PC-3 (cell line): Measurements from ENCODE around the gene DNAJC11. TPM values are rescaled to one million over a fixed set of nuclear protein-coding genes. Genes with fewer than 3 reads are reported as not detected.
A peak's percentile ranks its signal among the peaks of the same experiment; 100 is the strongest.

Source experiments
- ATAC-seq: fragments of 200-7000 bp; cut with Tn5 transposase; 2 replicates; pipeline ENCODE4 v1.9.1; 2020; ENCODE audit warnings: mild to moderate bottlenecking, moderate library complexity
- BruUV-seq: library from RNA; stranded (reverse); fragments of 400-500 nt; replicated peaks from 2 replicates; lab custom pipeline; 2021; lab: Mats Ljungman, UMichigan
- CTCF ChIA-PET: fragments of 300-600 bp; sonication (Branson Sonifier 250); formaldehyde crosslinking; loops from one replicate; lab custom pipeline; 2022; ENCODE audit warnings: antibody characterized with exemption; lab: Charles Lee
- POLR2A ChIA-PET: fragments of 300-600 bp; sonication (Branson Sonifier 250); formaldehyde crosslinking; loops from one replicate; lab custom pipeline; 2022; ENCODE audit warnings: antibody characterized with exemption; ENCODE audit not compliant: unreplicated experiment; lab: Charles Lee
- DNase-seq: peaks from one replicate; pipeline ENCODE4 v3.0.0-alpha.2; 2015
- H2AFZ ChIP-seq: fragments of 300-600 bp; sonication (generic); 2 replicates; pipeline ENCODE4 v1.6.0; 2016; ENCODE audit warnings: antibody characterized with exemption, low read length
- H3F3A ChIP-seq: fragments of 300-600 bp; sonication (generic); one replicate; pipeline ENCODE4 v1.6.0; 2017; ENCODE audit warnings: antibody characterized with exemption, low read length, control low read depth, mild to moderate bottlenecking; ENCODE audit not compliant: unreplicated experiment
- H3K27ac ChIP-seq: fragments of 300-600 bp; sonication (generic); 2 replicates; pipeline ENCODE4 v1.5.1; 2016; ENCODE audit warnings: mild to moderate bottlenecking, low read length
- H3K27me3 ChIP-seq: fragments of 300-600 bp; sonication (generic); 2 replicates; pipeline ENCODE4 v1.6.1; 2016; ENCODE audit warnings: low read length, mixed read lengths
- H3K36me3 ChIP-seq: fragments of 300-600 bp; sonication (generic); 2 replicates; pipeline ENCODE4 v1.6.1; 2016; ENCODE audit warnings: low read depth, mixed run types, low read length, mixed read lengths
- H3K4me1 ChIP-seq: fragments of 300-600 bp; sonication (generic); 2 replicates; pipeline ENCODE4 v1.5.1; 2016; ENCODE audit warnings: low read length; ENCODE audit not compliant: insufficient read depth
- H3K4me2 ChIP-seq: fragments of 300-600 bp; sonication (generic); 2 replicates; pipeline ENCODE4 v1.6.0; 2016; ENCODE audit warnings: low read length
- H3K4me3 ChIP-seq: fragments of 300-600 bp; sonication (generic); 2 replicates; pipeline ENCODE4 v1.5.1; 2016; ENCODE audit warnings: mild to moderate bottlenecking, low read length, mixed read lengths
- H3K79me2 ChIP-seq: fragments of 300-600 bp; sonication (generic); 2 replicates; pipeline ENCODE4 v1.6.1; 2017; ENCODE audit warnings: low read length, mixed read lengths
- H3K9ac ChIP-seq: fragments of 300-600 bp; sonication (generic); 2 replicates; pipeline ENCODE4 v1.6.0; 2016; ENCODE audit warnings: mild to moderate bottlenecking, low read length
- H3K9me2 ChIP-seq: fragments of 300-600 bp; sonication (generic); replicated peaks from 2 replicates; pipeline ENCODE4 v1.6.1; 2016; ENCODE audit warnings: mixed run types, low read length, mixed read lengths
- H3K9me3 ChIP-seq: fragments of 300-600 bp; sonication (generic); 2 replicates; pipeline ENCODE4 v1.6.1; 2016; ENCODE audit warnings: low read length, mixed read lengths
- H4K20me1 ChIP-seq: fragments of 300-600 bp; sonication (generic); 2 replicates; pipeline ENCODE4 v1.6.1; 2016; ENCODE audit warnings: low read length, mixed read lengths
- EZH2 ChIP-seq: fragments of 300-600 bp; sonication (generic); IDR thresholded peaks from one replicate; pipeline ENCODE4 v1.6.1; 2017; ENCODE audit warnings: antibody characterized with exemption, mild to moderate bottlenecking, low read length; ENCODE audit not compliant: unreplicated experiment
- EZH2phosphoT487 ChIP-seq: fragments of 300-600 bp; sonication (generic); IDR thresholded peaks from 2 replicates; pipeline ENCODE4 v1.6.1; 2018; ENCODE audit warnings: mild to moderate bottlenecking, antibody characterized with exemption, low read length, borderline replicate concordance
- intact Hi-C: fragments of 100-400 bp; cut with micrococcal nuclease; formaldehyde crosslinking; loops from 2 replicates; pipeline ENCODE4 v1.9.0; 2023
- total RNA-seq: library from RNA; depleted of rRNA; stranded (reverse); fragments of >200 nt; gene quantifications from 2 replicates; pipeline ENCODE4 v1.2.3, GENCODE V29; 2014
- TF ChIP-seq, protein P1 (sequence below): fragments of 300-600 bp; sonication (generic); conservative IDR thresholded peaks from 2 replicates; pipeline ENCODE4 v1.5.1; 2017; ENCODE audit warnings: antibody characterized with exemption, low read depth, mild to moderate bottlenecking, low read length

Gene DNAJC11
- total RNA-seq, 1 experiment from 2014 or later, result 105 TPM

- 0 out of 2 replicates have a peak, but pooled peaks cover 3% of the 10 kb centered on the region for H4K20me1 ChIP-seq
- peaks cover 41% of the 10 kb centered on the region for H3K79me2 ChIP-seq
- ATAC-seq (peak; percentile 52), DNase-seq (peak; percentile 57)
- ChIA-PET POLR2A (interaction anchor here (0.7 kb wide), 2 partner anchors 10 to 597 kb away, joined by 3 to 6 read pairs; no protein-coding TSS in a partner anchor), CTCF (interaction anchor here (0.7 kb wide), 1 partner anchor 20 kb away, joined by 7 read pairs; no protein-coding TSS in a partner anchor)
- no TSS peak for BruUV-seq
- peak overlapping the region; percentile 59 for H2AFZ ChIP-seq
- peak overlapping the region; percentile 8 for H3K27ac ChIP-seq
- no peaks in the 10 kb centered on the region for H3K9me2 ChIP-seq
- H3K4me2 ChIP-seq, result peak overlapping the region; percentile 77
- peak overlapping the region; percentile 89 for H3K4me3 ChIP-seq
- intact Hi-C loops, result loop anchor here (1.0 to 5.0 kb wide), 2 partner anchors 24 to 138 kb away; no protein-coding TSS in a partner anchor
- no peaks in the 10 kb centered on the region for H3K9me3 ChIP-seq
- TF ChIP-seq, protein P1, sequence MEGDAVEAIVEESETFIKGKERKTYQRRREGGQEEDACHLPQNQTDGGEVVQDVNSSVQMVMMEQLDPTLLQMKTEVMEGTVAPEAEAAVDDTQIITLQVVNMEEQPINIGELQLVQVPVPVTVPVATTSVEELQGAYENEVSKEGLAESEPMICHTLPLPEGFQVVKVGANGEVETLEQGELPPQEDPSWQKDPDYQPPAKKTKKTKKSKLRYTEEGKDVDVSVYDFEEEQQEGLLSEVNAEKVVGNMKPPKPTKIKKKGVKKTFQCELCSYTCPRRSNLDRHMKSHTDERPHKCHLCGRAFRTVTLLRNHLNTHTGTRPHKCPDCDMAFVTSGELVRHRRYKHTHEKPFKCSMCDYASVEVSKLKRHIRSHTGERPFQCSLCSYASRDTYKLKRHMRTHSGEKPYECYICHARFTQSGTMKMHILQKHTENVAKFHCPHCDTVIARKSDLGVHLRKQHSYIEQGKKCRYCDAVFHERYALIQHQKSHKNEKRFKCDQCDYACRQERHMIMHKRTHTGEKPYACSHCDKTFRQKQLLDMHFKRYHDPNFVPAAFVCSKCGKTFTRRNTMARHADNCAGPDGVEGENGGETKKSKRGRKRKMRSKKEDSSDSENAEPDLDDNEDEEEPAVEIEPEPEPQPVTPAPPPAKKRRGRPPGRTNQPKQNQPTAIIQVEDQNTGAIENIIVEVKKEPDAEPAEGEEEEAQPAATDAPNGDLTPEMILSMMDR, result 0 out of 2 replicates have a peak, but pooled peaks have one; percentile 10
- TF ChIP-seq EZH2phosphoT487, result no peak
- H3F3A ChIP-seq, result peaks cover 5% of the 10 kb centered on the region
- H3K4me1 ChIP-seq, result peaks cover 13% of the 10 kb centered on the region
- peaks cover 35% of the 10 kb centered on the region for H3K36me3 ChIP-seq
- no peaks in the 10 kb centered on the region for H3K27me3 ChIP-seq
- H3K9ac ChIP-seq, result peak overlapping the region; percentile 85
Measured at GRCh38 chr1:6625584-6626149, 75.9 kb downstream of the DNAJC11 start.

- Histone ChIP-seq H3F3A (peaks cover 5% of the 10 kb centered on the region), H3K36me3 (peaks cover 39% of the 10 kb centered on the region), H3K27ac (peak within 1 kb of the TSS; percentile 8), H3K4me2 (peak within 1 kb of the TSS; percentile 77), H3K9me3 (no peaks in the 10 kb centered on the region), H3K9ac (peak within 1 kb of the TSS; percentile 85), H3K79me2 (peaks cover 44% of the 10 kb centered on the region), H4K20me1 (0 out of 2 replicates have a peak, but pooled peaks cover 3% of the 10 kb centered on the region), H3K9me2 (no peaks in the 10 kb centered on the region), H3K4me1 (peaks cover 13% of the 10 kb centered on the region), H2AFZ (peak within 1 kb of the TSS; percentile 59), H3K4me3 (peak within 1 kb of the TSS; percentile 89), H3K27me3 (no peaks in the 10 kb centered on the region)
- ChIA-PET CTCF (interaction anchor here (0.7 kb wide), 1 partner anchor 21 kb away, joined by 7 read pairs; no protein-coding TSS in a partner anchor), POLR2A (interaction anchor here (0.6 to 0.7 kb wide), 3 partner anchors 9 to 25 kb away, joined by 3 to 6 read pairs (median 3); no protein-coding TSS in a partner anchor)
- ATAC-seq (peak; percentile 84), DNase-seq (peak; percentile 86)
- TF ChIP-seq, protein P1, result no peak
- TF ChIP-seq EZH2phosphoT487, result no peak
- no peak for TF ChIP-seq EZH2
- intact Hi-C loops, result loop anchor here (1.0 to 5.0 kb wide), 3 partner anchors 12 to 138 kb away; partner anchors contain the start of gene PHF13
- no TSS peak for BruUV-seq
Measured at GRCh38 chr1:6624710-6625583, 76.7 kb downstream of the DNAJC11 start, which contains the start of gene THAP3. Gene THAP3 (plus strand): TSS chr1:6624868. CDS start chr1:6625219, 351 bp downstream.
